Esophagus muscularis mucosa (tissue), 4 donors: Measurements from ENCODE around the gene SLCO3A1.

Experiments
- CTCF ChIP-seq, 3 experiments: fragments of 200-600 bp in 2 of 3; fragments of 450-650 bp in 1 of 3; sonication (generic) in 2 of 3; IDR thresholded peaks; one replicate each; pipeline ENCODE4 v1.5.1; 2017 to 2019; ENCODE audit warnings: antibody characterized with exemption in 3 of 3, mild to moderate bottlenecking in 2 of 3, moderate library complexity in 1 of 3
- EP300 ChIP-seq: sonication (generic); formaldehyde crosslinking; IDR thresholded peaks from one replicate; pipeline ENCODE4 v1.6.1; 2017; ENCODE audit warnings: antibody characterized with exemption
- POLR2A ChIP-seq: fragments of 450-650 bp; IDR thresholded peaks from one replicate; pipeline ENCODE4 v1.6.1; 2017; ENCODE audit warnings: antibody characterized with exemption, moderate library complexity, mild to moderate bottlenecking, low read depth
- POLR2AphosphoS5 ChIP-seq, 2 donors: sonication (generic); formaldehyde crosslinking; IDR thresholded peaks; one replicate each; pipeline ENCODE4 v1.6.1; 2017; ENCODE audit warnings: antibody characterized with exemption in 2 of 2

GRCh38 chr15:91954292-91954691, 100.8 kb downstream of the SLCO3A1 start:
- TF ChIP-seq POLR2A (no peak), CTCF (IDR thresholded peaks at IDR 0.05) (no peak), EP300 (no peak), POLR2AphosphoS5 (IDR thresholded peaks at IDR 0.05) (no peak)
